IPS DF 4.7 (cell line): ENCODE results near the gene RABGAP1.
"Not testable (repeated sequence)": the region's sequence is repeated elsewhere in the genome, so short reads cannot be mapped to it uniquely, and the experiment has no call there.

Experiments used
- DNase-seq: peaks from one replicate; pipeline ENCODE4 v3.0.0-alpha.2; 2013; ENCODE audit warnings: low spot score; ENCODE audit errors: extremely low read depth

Gene RABGAP1

GRCh38 chr9:122940749-122941581 is at the start of gene RABGAP1:
Gene RABGAP1 (plus strand): TSS chr9:122941020. CDS start chr9:122957060, 16,040 bp downstream.
- DNase-seq: peak; percentile 90

- no peak for DNase-seq
Measured at GRCh38 chr9:122897969-122898368, 42.9 kb upstream of the RABGAP1 start.

DNA sequence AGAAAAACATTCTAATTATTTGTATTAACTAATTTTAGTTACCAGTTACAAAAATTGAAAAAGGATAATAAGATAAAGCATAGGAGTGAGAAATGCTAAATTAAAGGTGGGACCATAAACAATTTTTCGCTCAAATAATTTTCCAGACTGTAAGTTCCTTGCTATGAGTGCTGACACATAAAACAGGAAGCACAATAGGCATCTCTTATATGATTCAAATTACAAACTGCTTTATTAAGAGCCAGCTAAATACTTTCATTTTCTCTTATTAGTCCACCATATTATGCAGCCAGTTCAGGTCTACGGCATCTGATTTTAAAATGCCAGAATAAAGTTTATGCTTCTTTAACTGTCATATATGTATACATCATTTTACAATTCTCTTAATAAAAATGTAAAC is 40.0 kb upstream of the RABGAP1 start:
- DNase-seq: no peak

- no peak for DNase-seq
Measured at GRCh38 chr9:122904466-122904822, 36.4 kb upstream of the RABGAP1 start.

GRCh38 chr9:122904823-122905710 is 35.8 kb upstream of the RABGAP1 start, which contains the start of gene RC3H2:
Gene RC3H2 (minus strand): TSS chr9:122905359. CDS start chr9:122897509, 7,850 bp downstream.
- DNase-seq: peak; percentile 100

DNA sequence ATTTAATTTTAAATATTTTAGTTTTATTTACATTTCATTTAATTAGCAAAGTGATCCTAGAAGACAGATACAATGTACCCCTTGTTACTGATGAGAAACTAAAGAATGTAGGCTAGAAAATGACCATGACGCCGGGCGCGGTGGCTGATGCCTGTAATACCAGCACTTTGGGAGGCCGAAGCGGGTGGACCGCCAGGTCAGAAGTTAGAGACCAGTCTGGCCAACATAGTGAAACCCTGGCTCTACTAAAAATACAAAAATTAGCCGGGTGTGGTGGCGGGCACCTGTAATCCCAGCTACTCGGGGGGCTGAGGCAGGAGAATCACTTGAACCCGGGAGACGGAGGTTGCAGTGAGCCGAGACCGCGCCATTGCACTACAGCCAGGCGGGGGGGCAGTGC is 34.7 kb upstream of the RABGAP1 start:
- DNase-seq: not testable (repeated sequence)

DNA sequence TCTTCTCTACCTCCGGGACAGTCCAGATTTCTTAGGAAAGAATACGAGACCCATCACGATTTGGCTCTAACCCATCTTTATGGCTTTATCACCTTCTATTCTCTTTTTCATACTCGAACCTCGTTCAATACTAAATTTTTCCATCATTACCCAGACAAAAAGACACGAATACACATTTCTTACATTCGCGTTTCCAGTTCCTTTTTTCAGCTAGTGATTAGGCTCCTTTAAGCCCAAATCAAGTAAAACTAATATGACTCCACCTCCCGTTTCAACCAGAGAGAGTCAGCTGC is 28.2 kb upstream of the RABGAP1 start:
- no peak for DNase-seq

GRCh38 chr9:122912964-122913673 is 27.7 kb upstream of the RABGAP1 start, which contains the start of gene ZBTB6:
Gene ZBTB6 (minus strand): TSS chr9:122913323. CDS start chr9:122912072, 1,251 bp downstream.
- DNase-seq: peak; percentile 78

GRCh38 chr9:122918310-122918709 is 22.5 kb upstream of the RABGAP1 start:
- no peak for DNase-seq

DNA sequence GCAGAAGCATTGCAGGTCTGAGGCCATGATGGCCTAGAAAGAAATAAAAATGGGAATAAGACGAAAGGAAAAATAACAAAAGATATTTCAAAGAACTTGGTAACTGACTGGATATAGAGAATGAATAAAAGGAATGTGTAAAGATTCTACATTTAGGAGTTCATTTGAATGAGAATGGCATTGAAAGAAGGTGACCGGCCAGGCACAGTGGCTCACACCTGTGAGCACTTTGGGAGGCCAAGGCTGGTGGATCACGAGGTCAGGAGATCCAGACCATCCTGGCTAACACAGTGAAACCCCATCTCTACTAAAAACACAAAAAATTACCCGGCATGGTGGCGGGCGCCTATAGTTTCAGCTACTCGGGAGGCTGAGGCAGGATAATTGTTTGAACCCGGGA is 18.1 kb upstream of the RABGAP1 start:
- no peak for DNase-seq

DNA sequence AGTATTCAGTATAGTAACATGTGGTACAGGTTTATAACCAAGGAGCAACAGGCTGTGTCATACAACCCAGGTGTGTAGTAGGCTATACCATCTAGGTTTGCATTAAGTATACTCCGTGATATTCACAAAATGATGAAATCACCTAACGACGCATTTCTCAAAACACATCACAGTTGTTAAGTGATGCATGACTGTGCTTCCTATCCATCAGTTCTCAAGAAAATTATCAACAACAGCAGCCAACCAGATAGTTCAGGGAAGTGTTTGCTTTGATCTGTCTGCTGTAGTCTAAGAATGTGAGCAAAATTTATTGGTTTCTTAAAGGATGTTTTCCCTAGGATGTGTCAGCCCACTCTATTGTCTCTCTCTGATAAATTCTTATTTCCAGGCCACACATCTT is 16.9 kb upstream of the RABGAP1 start:
- no peak for DNase-seq

- no peak for DNase-seq
Measured at GRCh38 chr9:122929796-122930354, 10.9 kb upstream of the RABGAP1 start.

- no peak for DNase-seq
Measured at GRCh38 chr9:122930541-122931225, 10.1 kb upstream of the RABGAP1 start.

DNA sequence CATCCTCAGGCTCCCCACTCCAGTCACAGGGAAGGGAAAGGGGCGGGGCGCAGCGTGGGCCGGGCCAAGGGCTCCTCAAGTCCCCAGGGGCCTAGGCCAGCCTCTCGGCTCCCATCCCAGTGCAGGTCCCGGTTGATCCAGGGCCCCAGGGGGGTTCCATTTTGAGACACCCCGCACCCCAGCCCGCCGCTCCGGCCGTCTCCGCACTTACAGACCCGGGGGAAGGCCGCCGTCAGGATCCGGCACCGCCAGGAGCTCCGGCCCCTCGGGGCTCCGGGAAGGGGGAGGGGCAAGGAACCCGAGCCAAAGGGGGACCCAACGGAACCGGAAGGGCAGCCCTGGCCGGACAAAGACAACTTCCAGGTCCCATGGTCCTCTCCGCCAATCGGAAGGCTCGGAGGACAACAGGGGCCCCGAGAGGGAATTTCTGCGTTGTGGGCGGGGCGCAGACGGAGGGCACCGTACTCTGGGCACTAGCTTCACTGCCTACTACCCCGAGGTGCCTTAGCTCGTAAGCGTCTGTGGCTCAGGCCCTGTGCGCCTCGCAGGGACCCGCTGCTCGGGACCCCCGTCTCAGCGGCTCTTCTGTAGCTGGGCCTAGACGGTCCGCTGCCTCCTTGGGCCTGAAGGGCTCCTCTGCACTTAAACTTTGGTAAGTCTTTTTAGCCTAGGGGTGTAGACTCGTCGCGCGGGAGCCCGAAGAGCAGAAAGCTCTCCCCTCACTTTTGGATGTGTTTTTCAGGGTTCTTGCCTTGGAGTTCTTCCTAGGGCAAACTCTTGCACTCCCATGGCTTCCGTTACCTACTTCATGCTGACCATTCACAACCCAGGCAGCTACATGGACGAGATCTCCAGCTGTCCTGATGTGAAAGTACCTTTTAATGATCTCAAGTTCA is 9.3 kb upstream of the RABGAP1 start, which contains the start of gene ZBTB26:
Gene ZBTB26 (minus strand): TSS at position 287 of the 896 bp plus-strand sequence. CDS start 11,578 bp downstream, outside the sequence.
- DNase-seq: peak; percentile 94

DNA sequence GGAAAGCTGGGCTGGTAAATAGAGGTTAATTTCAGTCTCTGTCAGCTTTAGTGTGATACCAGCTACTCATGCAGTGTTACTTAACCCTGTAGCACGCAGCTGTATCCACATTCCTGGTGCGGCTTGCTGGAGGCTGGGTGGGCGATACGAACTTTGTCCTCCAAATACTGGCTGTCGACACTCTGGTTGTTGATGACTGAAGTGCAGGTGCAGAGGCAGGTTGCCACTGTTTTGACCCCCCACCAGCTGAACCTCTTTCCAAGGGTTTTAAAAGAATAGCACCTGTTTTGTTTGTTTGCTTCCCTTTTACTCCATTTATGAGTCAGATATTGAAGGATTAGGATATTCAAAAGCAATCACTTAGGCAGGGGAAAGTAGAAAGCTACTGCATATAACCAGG is 4.4 kb upstream of the RABGAP1 start:
- DNase-seq: no peak

- DNase-seq: no peak
Measured at GRCh38 chr9:122936883-122937282, 3.9 kb upstream of the RABGAP1 start.

DNA sequence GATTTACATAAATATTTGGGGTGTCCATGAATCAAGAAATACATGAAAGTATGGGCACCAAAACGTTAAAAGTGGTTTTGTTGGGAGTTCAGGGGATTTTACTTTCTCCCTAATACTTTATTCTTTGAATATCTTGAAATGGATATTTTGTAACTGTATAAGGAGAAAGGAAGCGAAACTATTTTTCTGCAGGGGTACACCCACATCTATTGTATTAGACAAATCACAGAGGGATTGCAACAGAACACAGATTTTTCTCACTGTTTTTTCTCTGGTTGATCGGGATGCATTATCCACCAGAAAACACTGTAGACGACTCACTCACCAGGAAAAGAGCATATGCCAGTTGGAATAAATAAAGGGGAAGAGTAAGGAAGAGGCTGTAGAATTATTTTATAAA is 1.2 kb upstream of the RABGAP1 start:
- DNase-seq: no peak

DNA sequence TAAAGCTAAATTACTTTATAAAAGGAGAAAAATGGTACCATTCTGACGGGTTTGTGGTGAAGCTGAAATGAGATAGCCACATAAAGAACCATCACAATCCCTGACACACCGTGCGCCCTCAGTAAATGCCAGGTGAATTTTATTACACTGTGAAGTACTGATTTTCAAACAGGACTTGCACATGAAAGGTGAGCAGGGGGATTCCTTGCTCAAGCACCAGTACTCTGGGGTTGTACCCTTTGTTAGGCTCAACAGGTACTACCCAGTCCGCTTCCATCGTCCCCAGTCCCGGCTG is 419 bp upstream of the RABGAP1 start:
- DNase-seq: no peak

DNA sequence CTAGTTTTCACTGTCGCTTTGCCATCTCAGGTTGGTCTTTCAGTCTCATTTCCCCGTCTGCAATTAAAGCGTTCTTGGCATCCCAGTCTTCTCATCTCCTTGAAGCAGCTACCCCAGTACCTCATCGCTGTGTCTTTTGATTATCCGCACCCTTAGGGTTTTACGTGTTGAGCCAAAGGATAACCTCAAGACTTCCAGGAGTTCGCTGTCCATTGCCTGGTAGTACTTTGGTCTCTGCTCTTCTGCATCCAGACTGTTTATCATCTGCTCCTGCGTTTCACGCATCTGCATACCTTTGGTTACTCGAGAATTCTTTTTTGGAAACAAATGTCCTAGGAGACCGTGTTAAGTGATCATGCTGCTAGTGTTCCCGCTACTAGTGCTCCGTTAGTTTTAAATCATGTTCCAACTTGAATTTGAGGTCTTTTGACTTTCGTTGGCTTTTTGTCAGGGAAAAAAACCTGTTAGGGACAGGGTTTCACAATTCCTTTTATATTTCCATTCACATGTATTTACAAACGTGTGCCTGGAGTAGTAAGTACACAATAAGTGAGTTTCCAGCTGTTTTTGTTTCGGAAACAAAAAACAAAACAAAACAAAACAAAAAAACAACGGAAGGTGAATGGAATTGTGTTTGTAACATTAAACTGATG is 888 bp downstream of the RABGAP1 start:
- DNase-seq: no peak
